ENCODE results near the gene ATP10A. TPM values are rescaled to one million over a fixed set of nuclear protein-coding genes. Genes with fewer than 3 reads are reported as not detected.

ATP10A gene
- total RNA-seq, 1 experiment from 2014 or later = 0.02 TPM

DNA sequence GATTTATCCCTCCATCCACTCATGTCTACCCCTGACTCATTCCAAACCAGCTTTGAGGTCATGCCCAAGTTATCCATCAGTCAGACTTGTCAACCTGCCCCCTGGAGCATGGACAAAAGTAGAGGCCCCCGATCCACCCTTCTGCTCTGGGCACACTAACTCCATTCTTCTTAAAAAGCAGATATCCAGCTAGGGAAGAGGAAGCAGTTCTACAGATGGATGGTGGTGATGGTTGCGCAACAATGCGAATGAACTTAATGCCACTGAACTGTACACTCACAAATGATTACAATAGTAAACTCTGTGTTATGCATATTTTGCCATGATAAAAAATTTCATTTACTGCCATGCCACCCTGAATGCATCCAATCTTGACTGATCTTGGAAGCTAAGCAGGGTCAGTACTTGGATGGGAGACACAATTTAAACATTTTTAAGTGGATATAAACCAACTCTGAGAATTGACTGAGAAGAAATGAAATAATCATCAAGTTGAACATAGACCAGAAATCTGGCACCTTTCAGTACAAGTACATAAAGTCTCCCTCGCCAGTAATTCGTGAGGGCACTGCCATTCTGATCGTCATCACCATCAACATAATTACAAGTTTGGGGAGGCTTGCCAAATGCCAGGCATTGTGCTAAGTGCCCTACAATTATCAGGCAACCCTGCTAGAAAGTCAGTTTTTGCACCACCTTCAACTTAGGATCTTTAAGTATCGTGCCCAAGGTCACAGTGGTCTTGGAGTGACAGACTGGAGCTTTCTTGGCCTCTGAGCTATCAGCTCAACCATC, 124.8 kb downstream of the ATP10A start:
- Histone ChIP-seq H3K4me3 (replicated peaks in 1 of 2; ENCODE audit: low read depth in 1 of 2, low read length in 2 of 2) (no peak overlapping the region), H3K27me3 (ENCODE audit: insufficient read depth, low read length) (no peaks in the 10 kb centered on the region), H3K9ac (ENCODE audit: low read length) (no peak overlapping the region), H3K36me3 (ENCODE audit: control insufficient read depth in 1 of 2, insufficient read depth in 2 of 2, low read length in 2 of 2) (no peaks in the 10 kb centered on the region), H3K9me3 (ENCODE audit: control insufficient read depth in 1 of 2, insufficient read depth in 1 of 2, low read depth in 1 of 2, low read length in 2 of 2) (peaks cover 8 to 25% of the 10 kb centered on the region in 2 experiments; a peak in 2 of 4 replicates), H3K4me2 (ENCODE audit: low read length) (no peak overlapping the region), H3K4me1 (ENCODE audit: control insufficient read depth in 1 of 2, insufficient read depth in 2 of 2, low read length in 2 of 2) (no peaks in the 10 kb centered on the region), H3K27ac (ENCODE audit: low read depth, low read length) (no peak overlapping the region), H3K79me2 (ENCODE audit: insufficient read depth, low read length) (no peaks in the 10 kb centered on the region), H3K9me2 (ENCODE audit: insufficient read depth) (no peaks in the 10 kb centered on the region), H2AFZ (ENCODE audit: low read depth, low read length, poor library complexity, severe bottlenecking) (no peak overlapping the region), H4K20me1 (ENCODE audit: insufficient read depth) (no peaks in the 10 kb centered on the region)
- POLR2A ChIA-PET = no interaction called here
- CTCF ChIA-PET = no interaction called here
- no peak for ATAC-seq
- RAD21 ChIA-PET (ENCODE audit: low non-redundant PET in 1 of 2, low total read pairs in 2 of 2, uncharacterized antibody in 2 of 2, unreplicated experiment in 2 of 2) = no interaction called here
- BruUV-seq (replicated peaks) = no TSS peak
- DNase-seq (ENCODE audit: low read depth, low spot score) = no peak
- intact Hi-C loops (cut with micrococcal nuclease) = no loop called here
- TF ChIP-seq FOSL1 (IDR thresholded peaks at IDR 0.05; ENCODE audit: low read depth) (no peak), ZNF274 (IDR thresholded peaks at IDR 0.05; ENCODE audit: low read depth, low read length) (no peak), EGR1 (IDR thresholded peaks at IDR 0.05; ENCODE audit: low read depth) (no peak), SIN3A (IDR thresholded peaks at IDR 0.05; ENCODE audit: low read depth) (no peak), ELF1 (IDR thresholded peaks at IDR 0.05; ENCODE audit: borderline replicate concordance, low read depth) (no peak), EZH2phosphoT487 (IDR thresholded peaks at IDR 0.05; ENCODE audit: borderline replicate concordance) (no peak)
- TF ChIP-seq, protein P1, sequence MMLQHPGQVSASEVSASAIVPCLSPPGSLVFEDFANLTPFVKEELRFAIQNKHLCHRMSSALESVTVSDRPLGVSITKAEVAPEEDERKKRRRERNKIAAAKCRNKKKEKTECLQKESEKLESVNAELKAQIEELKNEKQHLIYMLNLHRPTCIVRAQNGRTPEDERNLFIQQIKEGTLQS (IDR thresholded peaks at IDR 0.05) = no peak
- TF ChIP-seq, protein P2, sequence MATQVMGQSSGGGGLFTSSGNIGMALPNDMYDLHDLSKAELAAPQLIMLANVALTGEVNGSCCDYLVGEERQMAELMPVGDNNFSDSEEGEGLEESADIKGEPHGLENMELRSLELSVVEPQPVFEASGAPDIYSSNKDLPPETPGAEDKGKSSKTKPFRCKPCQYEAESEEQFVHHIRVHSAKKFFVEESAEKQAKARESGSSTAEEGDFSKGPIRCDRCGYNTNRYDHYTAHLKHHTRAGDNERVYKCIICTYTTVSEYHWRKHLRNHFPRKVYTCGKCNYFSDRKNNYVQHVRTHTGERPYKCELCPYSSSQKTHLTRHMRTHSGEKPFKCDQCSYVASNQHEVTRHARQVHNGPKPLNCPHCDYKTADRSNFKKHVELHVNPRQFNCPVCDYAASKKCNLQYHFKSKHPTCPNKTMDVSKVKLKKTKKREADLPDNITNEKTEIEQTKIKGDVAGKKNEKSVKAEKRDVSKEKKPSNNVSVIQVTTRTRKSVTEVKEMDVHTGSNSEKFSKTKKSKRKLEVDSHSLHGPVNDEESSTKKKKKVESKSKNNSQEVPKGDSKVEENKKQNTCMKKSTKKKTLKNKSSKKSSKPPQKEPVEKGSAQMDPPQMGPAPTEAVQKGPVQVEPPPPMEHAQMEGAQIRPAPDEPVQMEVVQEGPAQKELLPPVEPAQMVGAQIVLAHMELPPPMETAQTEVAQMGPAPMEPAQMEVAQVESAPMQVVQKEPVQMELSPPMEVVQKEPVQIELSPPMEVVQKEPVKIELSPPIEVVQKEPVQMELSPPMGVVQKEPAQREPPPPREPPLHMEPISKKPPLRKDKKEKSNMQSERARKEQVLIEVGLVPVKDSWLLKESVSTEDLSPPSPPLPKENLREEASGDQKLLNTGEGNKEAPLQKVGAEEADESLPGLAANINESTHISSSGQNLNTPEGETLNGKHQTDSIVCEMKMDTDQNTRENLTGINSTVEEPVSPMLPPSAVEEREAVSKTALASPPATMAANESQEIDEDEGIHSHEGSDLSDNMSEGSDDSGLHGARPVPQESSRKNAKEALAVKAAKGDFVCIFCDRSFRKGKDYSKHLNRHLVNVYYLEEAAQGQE (IDR thresholded peaks at IDR 0.05; ENCODE audit: low read depth) = no peak
